COLO829 (cell line): ENCODE results near the gene SYNGR1.
"Not testable (repeated sequence)": the region's sequence is repeated elsewhere in the genome, so short reads cannot be mapped to it uniquely, and the experiment has no call there.

Experiments
- DNase-seq: peaks from one replicate; pipeline ENCODE4 v3.0.0; 2012; ENCODE audit warnings: low spot score

SYNGR1 gene

DNA sequence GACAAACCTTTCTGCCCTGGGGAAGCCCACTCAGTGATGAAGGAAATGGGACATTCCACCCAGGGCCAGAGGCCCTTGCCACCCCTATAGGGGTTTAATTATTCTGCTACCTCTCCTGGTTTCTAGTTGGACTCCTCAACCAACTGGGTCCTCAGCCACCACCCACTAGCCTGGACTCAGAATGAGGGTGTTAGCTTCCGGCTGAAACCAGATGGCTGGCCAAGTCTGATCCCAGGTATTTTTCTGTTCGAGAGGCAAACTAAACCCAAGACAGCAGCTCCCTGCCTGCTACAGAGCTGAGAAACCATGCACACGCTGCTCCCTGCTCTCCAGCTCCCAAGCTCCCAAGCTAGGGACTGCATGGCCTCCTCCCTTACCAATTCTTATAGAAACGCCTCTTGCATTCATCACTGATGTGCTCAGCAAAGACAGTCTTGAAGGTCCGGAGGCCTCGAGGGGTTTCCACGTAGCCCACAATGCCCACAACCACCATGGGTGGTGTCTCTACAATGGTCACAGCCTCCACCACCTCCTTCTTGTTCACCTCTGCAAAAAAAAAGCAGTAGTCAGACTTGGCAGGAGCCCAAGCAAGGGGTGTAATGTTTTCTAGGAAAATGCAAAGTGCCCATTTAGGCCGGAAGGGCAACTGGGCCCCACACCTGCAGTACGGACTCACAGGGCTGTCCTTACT lies 32.6 kb upstream of the SYNGR1 start:
- no peak for DNase-seq

DNA sequence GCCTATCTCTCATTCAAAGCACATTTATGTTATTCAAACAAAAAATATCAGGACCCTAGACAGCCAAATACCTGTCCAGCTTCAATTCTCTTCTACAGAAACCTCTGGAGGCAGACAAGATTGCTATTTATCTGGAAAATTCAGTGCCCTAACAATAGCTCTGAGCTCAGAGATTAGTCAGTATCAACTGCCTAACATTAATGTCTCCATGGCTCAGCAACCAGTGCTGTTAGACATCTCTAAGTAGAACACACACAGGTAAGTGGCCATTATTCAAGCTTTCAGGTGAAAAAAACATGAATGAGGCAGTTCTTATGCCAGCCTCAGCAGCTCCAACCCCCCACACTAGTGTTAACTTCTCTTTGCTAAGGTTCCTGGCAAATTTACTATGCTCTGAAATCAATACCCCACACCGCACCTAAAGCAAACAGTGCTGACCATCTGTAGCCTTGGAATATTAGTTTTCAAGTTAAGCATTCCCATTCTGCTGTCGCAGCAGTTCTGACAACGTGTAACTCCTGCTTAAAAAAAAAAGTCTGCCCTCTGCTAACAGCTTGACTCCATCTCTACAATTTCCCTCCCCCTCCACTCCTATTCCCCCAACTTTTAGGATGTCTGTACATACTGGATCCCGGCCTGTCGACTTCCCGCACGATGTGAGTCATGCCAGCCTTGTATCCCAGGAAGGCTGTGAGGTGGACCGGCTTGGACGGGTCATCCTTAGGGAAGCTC lies 31.9 kb upstream of the SYNGR1 start:
- no peak for DNase-seq

DNA sequence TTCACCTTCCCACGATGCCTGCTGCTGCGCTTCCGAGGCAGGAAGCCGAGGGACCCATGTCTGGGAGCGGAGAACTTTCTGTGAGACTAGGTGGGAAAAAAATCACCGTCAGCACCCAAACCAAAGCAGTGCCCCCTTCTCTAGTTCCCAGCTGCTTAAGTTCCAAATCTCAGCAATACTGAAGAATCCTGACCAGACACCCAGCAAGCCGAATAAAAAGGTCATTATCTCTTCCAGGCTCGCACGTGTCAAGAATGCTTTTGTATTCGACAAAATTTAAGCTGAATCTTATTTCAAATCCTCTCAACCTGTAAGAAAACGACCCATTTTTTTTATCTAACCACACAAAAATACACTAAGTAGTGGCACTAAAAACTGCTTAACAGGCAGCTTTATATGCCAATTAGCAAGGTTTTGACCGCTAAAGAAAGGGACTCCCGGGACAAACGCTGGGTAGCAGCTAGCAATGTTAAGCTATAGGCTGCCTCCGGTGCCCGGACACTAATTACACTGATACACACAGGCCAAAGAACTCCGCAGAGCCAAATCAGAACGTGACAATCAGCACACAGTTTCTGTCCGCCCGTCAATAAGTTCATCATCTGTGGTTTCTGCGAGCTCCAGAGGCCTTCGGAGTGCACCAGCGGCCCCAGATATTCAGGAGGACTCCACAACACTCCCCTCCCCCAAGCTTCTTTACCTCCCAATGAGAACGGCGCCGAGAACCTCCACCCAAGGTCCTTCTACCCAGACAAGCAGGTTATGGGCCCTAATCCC lies 31.1 kb upstream of the SYNGR1 start:
- DNase-seq, result no peak

DNA sequence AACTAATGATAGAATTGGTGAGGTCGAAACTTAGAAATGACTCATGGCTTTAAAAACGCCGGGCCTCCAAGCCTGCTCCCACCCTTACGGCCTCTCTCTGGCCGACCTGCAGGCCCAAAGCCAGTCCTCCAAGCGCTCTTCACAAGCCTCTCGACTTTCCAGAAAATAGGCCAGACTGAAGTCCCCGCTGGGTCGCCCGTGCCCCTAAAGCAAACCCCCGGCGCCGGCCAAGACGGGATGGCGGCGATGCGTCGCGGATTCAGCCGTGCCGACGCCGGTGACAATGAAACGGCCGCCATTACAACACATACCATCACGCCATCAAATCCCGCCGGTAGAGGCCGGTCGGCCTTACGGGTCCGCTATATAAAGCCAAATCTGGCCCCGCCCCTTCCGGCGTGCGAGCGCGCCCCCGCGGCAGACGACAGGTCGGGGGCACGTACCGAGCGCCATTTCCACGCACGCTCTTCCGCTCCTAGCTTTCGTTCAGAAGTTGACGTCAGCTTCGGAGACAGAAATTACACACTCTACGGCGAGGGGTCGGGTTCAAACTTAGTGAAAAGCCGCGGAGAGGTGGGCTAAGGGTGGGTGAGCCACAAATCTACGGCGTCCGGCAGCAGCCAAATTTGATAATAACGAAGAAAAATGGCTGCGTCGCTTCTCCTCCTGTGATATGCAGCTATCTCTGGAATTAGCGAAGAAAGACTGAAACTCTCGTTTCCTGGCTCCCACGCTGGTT lies 30.3 kb upstream of the SYNGR1 start, which contains the start of gene RPL3:
Gene RPL3 (minus strand): TSS at position 340 of the 739 bp plus-strand sequence. CDS start 26 bp downstream, at position 314.
- DNase-seq, result peak; percentile 97

DNA sequence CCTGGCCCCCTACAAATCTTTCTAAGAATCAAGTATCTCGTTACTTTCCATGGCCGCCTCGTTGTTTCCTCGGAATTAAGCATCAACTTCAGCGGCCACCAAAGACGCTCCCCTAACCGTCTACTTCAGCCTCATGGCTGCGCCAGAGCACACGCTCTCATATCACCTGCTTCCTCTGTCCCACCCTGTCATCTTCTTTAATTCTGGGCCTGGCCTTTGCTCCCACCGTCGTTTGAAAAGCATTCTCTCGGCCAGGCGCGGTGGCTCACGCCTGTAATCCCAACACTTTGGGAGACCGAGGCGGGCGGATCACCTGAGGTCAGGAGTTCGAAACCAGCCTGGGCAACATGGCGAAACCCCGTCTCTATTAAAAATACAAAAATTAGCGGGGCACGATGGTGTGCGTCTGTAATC lies 29.2 kb upstream of the SYNGR1 start:
- not testable (repeated sequence) for DNase-seq

DNA sequence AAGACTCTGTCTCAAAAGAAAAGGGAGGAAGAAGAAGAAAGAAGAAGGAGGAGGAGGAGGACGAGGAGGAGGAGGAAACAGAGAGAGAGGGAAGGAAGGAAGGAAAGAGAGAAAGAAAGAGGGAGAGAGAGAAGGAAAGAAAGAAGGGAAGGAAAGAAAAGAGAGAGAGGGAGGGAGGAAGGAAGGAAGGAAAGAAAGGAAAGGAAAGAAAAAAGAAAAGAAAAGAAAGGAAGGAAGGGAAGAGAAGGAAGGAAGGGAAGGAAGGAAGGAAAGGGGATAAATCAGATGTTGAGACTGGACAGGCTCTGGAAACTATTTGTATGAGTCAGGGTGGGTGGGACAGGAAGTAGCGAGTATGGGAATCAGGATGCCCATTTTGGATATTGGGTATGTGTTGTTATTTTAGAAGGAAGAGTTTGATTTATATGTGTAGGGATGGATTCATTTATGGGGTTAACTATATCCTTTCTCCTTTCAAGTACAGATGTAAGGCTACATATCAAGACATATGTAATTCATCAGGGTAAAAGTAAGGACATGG lies 24.3 kb upstream of the SYNGR1 start:
- DNase-seq, result no peak

DNA sequence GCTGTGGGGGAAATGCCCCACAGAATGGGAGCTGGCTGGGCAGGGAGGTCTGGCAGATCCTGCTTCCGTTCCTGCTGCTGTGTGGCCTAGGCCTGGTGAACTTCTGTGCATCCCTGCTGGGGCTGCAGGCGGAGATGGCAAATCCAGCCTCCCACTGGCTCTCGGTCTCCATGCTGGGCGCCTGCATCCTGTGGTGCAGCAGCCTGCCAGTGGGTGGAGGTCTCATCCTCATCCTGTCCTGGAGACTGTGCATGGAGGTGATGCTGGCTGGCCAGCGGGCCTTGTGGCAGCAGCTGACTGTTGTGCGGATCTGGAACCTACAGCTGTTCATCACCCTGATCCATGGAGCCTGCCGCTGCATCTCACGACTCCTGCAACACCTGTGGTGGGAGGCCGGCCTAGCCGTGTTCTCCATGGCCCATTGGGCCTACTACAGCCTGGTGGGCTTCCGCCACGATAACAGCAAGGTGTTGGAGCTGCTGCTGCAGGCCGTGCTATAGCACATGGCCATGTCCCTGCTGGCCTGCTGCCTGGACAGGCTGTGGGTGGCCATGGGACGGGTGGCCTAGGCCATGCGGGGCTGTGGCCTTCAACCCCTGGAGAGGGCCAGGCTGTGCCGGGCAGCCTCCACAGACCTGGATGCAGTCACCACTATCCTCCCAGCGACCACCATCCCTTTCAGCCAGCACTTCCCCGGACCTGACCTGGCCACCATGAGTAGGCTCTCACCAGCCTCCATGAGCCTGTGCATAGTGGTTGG lies 21.6 kb upstream of the SYNGR1 start:
- no peak for DNase-seq

DNA sequence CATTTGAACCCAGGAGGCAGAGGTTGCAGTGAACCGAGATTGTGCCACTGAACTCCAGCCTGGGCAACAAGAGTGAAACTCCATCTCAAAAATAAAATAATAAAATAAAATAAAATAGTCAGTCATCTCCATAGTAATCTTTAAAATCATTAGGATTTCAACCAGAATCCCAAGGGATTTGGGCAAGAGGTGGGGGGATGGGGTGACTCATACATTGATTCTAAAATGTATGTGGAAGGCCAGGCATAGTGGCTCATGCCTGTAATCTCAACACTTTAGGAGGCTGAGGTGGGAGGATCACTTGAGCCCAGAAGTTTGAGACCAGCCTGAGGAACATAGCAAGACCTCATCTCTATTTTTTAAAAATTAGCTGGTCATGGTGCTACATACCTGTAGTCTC lies 19.2 kb upstream of the SYNGR1 start:
- not testable (repeated sequence) for DNase-seq

DNA sequence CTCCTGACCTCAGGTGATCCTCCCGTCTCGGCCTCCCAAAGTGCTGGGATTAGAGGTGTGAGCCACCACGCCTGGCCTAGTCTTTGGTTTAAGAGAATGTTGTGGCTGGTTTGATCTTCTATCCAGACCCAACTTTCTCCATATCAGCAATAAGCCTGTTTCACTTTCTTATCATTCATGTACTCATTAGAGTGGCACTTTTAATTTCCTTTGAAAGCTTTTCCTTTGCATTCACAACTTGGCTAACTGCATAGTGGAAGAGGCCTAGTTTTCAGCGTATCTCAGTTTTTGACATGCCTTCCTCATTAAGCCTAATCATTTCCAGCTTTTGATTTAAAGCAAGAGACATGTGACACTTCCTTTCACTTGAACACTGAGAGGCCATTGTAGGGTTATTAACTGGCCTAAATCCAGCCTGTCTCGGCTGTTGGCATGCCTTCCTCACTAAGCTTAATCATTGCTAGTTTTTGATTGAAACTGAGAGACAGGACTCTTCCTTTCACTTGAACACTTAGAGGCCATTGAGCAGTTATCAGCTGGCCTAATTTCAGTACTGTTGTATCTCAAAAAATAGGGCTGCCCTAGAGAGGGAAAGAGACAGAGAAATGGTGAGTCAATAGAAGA lies 17.2 kb upstream of the SYNGR1 start:
- DNase-seq, result peak; percentile 86

DNA sequence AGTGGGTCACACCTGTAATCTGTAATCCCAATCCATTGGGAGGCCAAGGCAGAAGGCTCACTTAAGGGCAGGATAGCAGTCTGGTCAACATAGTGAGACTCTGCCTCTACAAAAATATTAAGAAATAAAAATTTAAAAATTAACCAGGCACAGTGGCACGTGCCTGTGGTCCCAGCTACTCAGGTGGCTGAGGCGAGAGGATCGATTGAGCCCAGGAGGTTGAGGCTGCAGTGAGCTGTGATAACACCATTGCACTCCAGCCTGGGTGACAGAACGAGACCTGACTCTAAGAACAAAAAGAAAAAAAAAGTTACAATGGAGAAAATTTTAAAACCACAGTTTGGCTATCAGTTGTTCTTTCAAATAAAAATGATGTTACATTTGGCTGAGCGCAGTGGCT lies 13.4 kb upstream of the SYNGR1 start:
- no peak for DNase-seq

DNA sequence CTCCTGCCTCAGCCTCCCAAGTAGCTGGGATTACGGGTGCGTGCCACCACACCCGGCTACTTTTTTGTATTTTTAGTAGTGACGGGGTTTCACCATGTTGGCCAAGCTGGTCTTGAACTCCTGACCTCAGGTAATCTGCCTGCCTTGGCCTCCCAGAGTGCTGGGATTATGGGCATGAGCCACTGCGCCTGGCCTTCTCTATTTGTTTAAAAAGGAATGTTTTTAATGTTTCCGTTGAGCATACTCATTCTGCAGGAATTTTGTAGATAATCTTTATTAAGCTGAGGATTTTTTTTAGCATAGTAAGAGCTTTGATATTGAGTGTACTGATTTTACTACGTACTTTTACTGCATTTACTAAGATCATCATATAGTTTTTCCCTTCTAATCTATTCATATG lies 10.0 kb upstream of the SYNGR1 start:
- not testable (repeated sequence) for DNase-seq

DNA sequence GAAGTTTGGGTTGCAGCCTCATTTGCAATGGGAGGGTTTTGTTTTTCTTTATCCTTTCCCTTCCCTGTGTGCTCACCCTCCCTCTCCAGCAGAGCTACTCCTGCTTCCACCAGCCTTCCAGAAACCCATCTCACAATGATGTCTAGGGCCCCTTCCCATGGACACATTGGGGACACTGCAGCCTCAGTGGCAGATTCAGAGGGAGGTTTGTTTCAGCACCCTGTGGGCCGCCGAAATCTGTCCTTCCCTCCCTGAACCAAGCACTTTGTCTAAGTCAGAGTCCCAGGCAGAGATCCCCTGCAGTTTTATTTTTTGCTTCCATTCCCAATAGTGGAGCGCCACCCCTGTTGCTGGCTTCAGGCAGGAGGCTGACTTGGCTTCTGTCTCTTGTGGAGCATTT lies 8.6 kb upstream of the SYNGR1 start:
- DNase-seq, result no peak

DNA sequence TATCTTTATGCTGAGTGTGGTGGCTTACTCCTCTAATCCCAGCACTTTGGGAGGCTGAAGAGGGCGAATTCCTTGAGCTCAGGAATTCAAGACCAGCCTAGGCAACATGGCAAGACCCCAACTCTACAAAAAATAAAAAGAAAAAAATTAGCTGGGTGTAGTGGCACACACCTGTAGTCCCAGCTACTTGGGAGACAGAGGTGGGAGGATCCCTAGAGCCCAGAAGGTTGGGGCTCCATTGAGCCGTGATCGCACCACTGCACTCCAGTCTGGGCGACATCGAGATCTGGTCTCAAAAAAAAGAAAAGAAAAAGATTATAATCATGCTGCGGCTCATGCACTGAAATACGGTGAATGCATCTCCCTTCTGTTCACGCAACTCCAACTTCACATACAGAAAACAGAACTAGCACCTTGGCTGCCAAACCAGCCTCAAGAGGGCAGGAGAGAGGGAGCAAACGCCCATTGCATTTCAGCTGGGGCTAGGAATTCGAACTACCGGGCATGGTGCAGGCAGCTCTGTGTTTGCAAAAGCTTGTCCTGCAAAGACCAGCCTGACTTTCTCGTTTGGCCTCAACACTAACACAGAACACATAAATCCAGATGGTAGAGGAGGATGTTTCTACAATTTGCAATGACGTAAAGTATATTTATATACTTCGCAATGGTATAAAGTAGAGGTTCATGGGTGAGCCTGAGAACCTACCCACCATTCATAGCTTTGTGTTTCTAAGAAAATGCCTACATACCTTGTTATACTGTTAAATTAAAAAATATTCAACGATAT lies 6.3 kb upstream of the SYNGR1 start:
- DNase-seq, result peak; percentile 86

DNA sequence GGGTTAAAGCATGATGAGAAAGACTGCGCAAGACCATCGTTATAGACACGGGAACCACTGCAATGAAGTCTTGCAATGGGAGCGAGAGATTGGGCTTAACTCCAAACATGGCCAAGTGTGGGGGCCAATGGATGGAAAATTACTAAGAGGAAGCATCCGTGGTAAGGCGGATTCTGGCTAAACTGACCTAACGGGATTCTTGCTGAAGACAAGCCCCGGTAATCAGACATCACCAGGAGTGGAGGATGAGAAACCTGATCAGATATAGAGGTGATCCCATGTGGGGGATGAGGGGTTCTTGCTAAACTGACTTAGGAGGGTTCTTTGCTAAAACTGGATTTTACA lies 5.8 kb upstream of the SYNGR1 start:
- DNase-seq, result no peak

DNA sequence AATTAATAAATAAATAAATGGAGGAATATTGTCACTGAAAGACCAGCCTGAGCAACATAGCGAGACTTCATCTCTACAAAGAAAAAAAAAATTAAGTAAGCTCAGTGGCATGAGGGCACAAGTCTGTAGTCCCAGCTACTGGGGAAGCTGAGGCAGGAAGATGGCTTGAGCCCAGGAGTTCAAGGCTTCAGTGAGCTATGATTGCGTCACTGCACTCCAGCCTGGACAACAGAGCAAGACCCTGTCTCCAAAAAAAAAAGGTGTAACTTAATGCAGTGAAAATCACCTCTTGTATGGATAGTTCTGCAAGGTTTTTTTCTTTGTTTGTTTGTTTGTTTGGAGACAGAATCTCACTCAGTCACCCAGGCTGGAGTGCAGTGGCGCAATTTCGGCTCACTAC lies 4.6 kb upstream of the SYNGR1 start:
- DNase-seq, result no peak

DNA sequence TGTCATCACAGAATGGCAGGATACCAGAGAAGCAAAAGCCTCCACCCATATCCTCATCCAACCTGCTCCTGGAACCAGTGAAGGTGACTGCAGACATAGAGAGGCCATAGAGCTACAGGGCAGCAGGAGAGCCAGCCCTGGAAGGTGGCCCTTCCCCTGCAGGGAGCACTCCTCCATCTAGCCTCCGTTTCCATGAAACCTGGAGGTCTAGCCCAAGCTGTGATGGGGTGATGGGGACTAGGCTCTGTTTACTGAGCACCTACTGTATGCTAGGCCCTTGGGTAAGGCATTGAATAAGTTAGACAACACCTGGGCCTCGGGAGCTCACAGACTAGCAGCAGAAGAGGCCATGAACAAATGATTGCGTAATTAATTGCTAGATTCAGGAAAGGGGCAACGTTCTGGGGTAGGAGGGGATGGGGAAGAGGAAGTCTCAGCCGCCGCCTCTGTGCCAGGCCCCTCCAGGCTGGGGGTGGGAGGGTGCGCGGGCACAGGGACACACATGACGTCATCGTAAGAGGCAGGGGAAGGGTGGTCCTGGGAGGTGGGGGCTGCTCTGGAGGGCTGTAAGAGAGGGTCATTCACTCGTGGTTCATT lies 784 bp upstream of the SYNGR1 start:
- DNase-seq, result no peak

DNA sequence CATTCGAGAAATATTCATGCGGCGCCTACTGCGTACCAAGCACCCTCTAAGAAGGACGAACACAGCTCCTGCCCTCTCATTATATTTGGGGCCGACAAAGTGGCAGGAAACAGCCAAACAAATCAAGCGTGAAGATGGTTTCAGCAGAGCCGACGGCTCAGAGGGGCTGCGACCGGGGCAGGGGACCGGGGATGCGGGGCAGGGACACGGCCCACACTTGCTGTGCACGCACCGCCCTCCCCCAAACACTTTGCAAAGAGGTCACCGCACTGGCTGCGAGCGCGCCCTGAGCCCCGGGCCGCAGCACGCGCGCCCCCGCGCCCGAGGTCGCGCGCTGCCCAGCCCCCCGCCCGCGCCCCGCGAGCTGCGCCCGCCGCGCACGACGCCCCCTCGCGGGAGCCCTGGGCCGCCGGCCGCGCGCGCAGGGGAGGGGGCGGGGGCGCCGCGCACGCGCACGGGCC lies 255 bp upstream of the SYNGR1 start:
- DNase-seq, result peak; percentile 45

DNA sequence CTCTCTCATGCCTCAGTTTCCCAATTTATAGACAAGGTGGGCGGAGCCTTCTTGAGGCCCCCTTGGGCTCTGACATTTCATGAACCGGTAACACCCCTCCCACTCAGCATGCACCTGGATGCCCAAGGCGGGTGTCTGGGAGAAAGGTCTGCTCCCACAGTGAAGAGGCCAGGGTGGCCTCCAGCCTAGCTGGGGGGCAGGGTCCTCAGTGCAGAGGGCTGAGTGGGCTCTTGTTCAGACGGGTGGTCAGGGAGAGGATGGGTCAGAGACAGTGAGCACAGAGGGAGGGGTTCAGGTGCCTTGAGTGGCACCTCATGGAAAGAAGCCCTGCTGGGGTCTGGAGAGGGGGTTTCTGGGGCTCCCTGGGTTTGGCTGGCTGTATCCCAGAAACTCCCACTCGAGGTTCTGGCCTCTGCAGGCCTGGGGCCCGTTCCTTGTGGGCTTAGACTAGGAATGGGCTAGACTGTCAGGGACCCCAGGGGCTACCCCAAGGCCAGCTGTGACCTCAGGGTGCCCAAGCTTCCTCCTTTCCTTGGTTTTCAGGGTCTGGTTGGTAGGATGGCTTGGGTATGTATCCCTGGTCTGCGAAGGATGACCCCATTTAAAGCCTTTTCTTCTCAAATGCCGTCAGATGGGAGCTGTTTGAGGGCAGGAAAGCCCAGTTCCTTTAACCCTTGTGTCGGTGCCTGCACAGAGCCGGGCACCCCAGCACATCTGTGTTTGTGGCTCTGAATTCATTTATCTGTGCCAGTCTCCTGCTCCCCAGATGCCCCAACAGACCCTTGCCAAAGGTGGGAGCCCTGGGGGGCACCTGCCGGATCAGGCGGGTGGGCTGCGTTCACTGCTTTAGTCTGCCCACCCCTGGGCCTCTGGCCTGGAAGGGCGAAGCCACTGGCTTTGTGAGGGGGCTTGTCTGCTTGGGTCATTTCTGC lies 1.2 kb downstream of the SYNGR1 start:
- no peak for DNase-seq
